CD4-positive, alpha-beta memory T cell (primary cell): ENCODE results near the gene PRAC1. TPM values are rescaled to one million over a fixed set of nuclear protein-coding genes. Genes with fewer than 3 reads are reported as not detected.

Source experiments
- CTCF ChIA-PET: fragments of 350-600 bp; sonication (Branson Sonifier 250); formaldehyde crosslinking; loops from one replicate; lab custom pipeline; 2021; ENCODE audit warnings: inconsistent platforms; ENCODE audit not compliant: partially characterized antibody; lab: Charles Lee
- POLR2A ChIA-PET: fragments of 350-600 bp; sonication (Branson Sonifier 250); formaldehyde crosslinking; loops from one replicate; lab custom pipeline; 2021; ENCODE audit not compliant: partially characterized antibody; lab: Charles Lee
- DNase-seq, 5 donors: peaks; one replicate each; pipeline versions ENCODE4 v3.0.0 to v3.0.0-alpha.2; 2020 to 2022; ENCODE audit warnings: mixed read lengths in 1 of 5
- H3K27ac ChIP-seq: one replicate; pipeline ENCODE4 v1.7.0; 2013; ENCODE audit warnings: low read depth, low read length
- H3K27me3 ChIP-seq: 2 replicates; pipeline ENCODE4 v1.7.0; 2013; ENCODE audit warnings: mild to moderate bottlenecking, low read length, moderate library complexity; ENCODE audit not compliant: insufficient read depth
- H3K36me3 ChIP-seq: 2 replicates; pipeline ENCODE4 v1.7.0; 2013; ENCODE audit warnings: mild to moderate bottlenecking, low read length, moderate library complexity; ENCODE audit not compliant: insufficient read depth
- H3K4me1 ChIP-seq: 2 replicates; pipeline ENCODE4 v1.7.0; 2013; ENCODE audit warnings: mild to moderate bottlenecking, low read length, moderate library complexity; ENCODE audit not compliant: insufficient read depth
- H3K4me3 ChIP-seq, 2 donors: one replicate each; pipeline ENCODE4 v1.7.0; 2013; ENCODE audit warnings: low read length in 2 of 2, mild to moderate bottlenecking in 1 of 2
- H3K9me3 ChIP-seq, 2 donors: one replicate each; pipeline ENCODE4 v1.7.0; 2013; ENCODE audit warnings: low read length in 2 of 2, control low read depth in 1 of 2; ENCODE audit not compliant: control insufficient read depth in 1 of 2
- H3K27ac Mint-ChIP-seq, 7 donors: one replicate each; pipeline ENCODE4 v1.8.0; 2020 to 2021; ENCODE audit warnings: mixed read lengths in 7 of 7, mild to moderate bottlenecking in 6 of 7, inconsistent platforms in 3 of 7, moderate library complexity in 3 of 7
- H3K27me3 Mint-ChIP-seq, 2 donors: one replicate each; pipeline ENCODE4 v1.8.0; 2020 to 2021; ENCODE audit warnings: mixed read lengths in 2 of 2
- H3K36me3 Mint-ChIP-seq, 2 donors: one replicate each; pipeline ENCODE4 v1.8.0; 2020 to 2021; ENCODE audit warnings: mixed read lengths in 2 of 2, inconsistent platforms in 1 of 2, mild to moderate bottlenecking in 1 of 2
- H3K4me1 Mint-ChIP-seq, 4 donors: one replicate each; pipeline ENCODE4 v1.8.0; 2020 to 2021; ENCODE audit warnings: mixed read lengths in 4 of 4, mild to moderate bottlenecking in 1 of 4
- H3K4me3 Mint-ChIP-seq, 8 donors: one replicate each; pipeline ENCODE4 v1.8.0; 2020 to 2021; ENCODE audit warnings: mixed read lengths in 8 of 8, mild to moderate bottlenecking in 7 of 8, moderate library complexity in 6 of 8, inconsistent platforms in 3 of 8
- H3K9me3 Mint-ChIP-seq, 8 donors: one replicate each; pipeline ENCODE4 v1.8.0; 2020 to 2021; ENCODE audit warnings: mixed read lengths in 8 of 8, mild to moderate bottlenecking in 5 of 8, inconsistent platforms in 3 of 8, moderate library complexity in 1 of 8
- intact Hi-C: fragments of 100-400 bp; cut with micrococcal nuclease; formaldehyde crosslinking; loops from one replicate; pipeline ENCODE4 v1.15.1; 2023
- polyA plus RNA-seq, 2 donors: library from polyadenylated mRNA; unstranded; fragments of 300-500 nt; fragmentation: Illumina TruSeq; gene quantifications; one replicate each; pipeline ENCODE4 v1.2.3, GENCODE V29; 2021
- total RNA-seq, 2 experiments: library from RNA; stranded (reverse); gene quantifications; one replicate each; pipeline ENCODE4 v1.2.3, GENCODE V29; 2021

The PRAC1 gene
- total and polyA plus RNA-seq, 4 experiments from 2014 or later: not detected

- peaks cover 85% of the 10 kb centered on the region for H3K27me3 ChIP-seq
- DNase-seq: no peak
- POLR2A ChIA-PET: interaction anchor here (2.5 kb wide), 1 partner anchor 23 kb away, joined by 8 read pairs; no protein-coding TSS in a partner anchor
- H3K36me3 ChIP-seq: no peaks in the 10 kb centered on the region
- peaks cover 12% of the 10 kb centered on the region for H3K4me1 ChIP-seq
- peak overlapping the region in 1 of 7 donors; percentile 67 for H3K27ac Mint-ChIP-seq
- H3K4me3 ChIP-seq: no peak overlapping the region
- H3K27me3 Mint-ChIP-seq: peaks cover 70 to 72% of the 10 kb centered on the region in 2 donors
- H3K27ac ChIP-seq: no peak overlapping the region
- CTCF ChIA-PET: interaction anchor here (0.9 to 1.1 kb wide), 2 partner anchors 22 kb away, joined by 3 read pairs; no protein-coding TSS in a partner anchor
- peaks cover 11 to 17% (median 14%) of the 10 kb centered on the region in 4 donors for H3K4me1 Mint-ChIP-seq
- H3K36me3 Mint-ChIP-seq: no peaks in the 10 kb centered on the region
- peak overlapping the region in 1 of 8 donors; percentile 72 for H3K4me3 Mint-ChIP-seq
- H3K9me3 Mint-ChIP-seq: peaks cover 0 to 15% (median 4%) of the 10 kb centered on the region in 8 donors
- intact Hi-C loops: no loop called here
- H3K9me3 ChIP-seq: no peaks in the 10 kb centered on the region
Observed at GRCh38 chr17:48746916-48747444, 24.7 kb upstream of the PRAC1 start.

DNA sequence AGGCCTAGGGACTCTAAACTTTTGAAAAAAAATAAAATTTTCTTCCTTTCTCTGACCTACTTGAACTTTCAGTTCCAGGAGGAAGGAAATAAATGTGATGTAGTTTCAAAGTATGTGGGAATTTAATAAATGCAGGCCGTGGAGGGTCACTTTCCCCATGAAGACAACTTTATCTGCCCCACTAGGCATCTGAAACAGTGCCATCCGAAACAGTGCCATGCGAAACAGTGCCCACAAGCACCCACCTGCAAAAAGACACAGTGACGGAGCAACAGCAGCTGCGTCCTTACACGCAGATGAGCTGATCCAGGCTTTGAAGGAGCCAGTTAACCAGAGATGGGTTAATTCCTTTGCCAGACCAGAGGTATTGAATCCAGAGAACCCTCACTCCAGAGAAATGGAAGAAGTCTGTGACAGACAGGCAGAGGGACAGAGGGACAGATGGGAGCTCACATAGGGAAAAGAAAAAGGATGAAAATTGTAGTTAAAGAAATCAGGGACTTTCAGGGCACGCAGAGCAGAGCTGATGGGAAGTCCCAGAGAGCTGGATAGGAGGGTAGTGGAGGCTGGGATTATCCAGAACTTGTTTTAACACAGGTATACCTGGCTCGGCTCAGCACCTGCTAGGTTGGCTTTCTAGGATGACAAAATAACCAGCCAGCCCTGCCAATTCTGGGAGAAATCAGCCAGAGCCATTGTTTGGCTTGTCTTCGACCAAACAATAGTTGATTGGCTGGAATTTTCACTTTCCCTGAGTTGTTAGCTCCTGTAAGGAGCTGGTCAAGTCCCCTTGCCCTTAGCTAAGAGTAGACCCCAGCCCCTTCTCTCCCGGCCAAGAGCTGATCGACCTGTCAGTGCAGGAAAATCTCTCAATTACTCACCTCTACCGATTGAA lies 23.3 kb upstream of the PRAC1 start:
- H3K4me1 Mint-ChIP-seq: peaks cover 8 to 15% (median 10%) of the 10 kb centered on the region in 4 donors
- H3K9me3 Mint-ChIP-seq: peaks cover 0 to 15% (median 4%) of the 10 kb centered on the region in 8 donors
- ChIA-PET CTCF (interaction anchor here (1.7 kb wide), 1 partner anchor 22 kb away, joined by 8 read pairs; the partner anchor contains the start of gene PRAC2), POLR2A (interaction anchor here (1.4 to 2.5 kb wide), 2 partner anchors 10 to 22 kb away, joined by 5 to 8 read pairs; no protein-coding TSS in a partner anchor)
- no peak overlapping the region for H3K4me3 ChIP-seq
- H3K9me3 ChIP-seq: no peaks in the 10 kb centered on the region
- H3K36me3 Mint-ChIP-seq: no peaks in the 10 kb centered on the region
- H3K27me3 Mint-ChIP-seq: peaks cover 66 to 70% of the 10 kb centered on the region in 2 donors
- no peaks in the 10 kb centered on the region for H3K36me3 ChIP-seq
- intact Hi-C loops: no loop called here
- DNase-seq: no peak
- H3K4me1 ChIP-seq: peaks cover 12% of the 10 kb centered on the region
- H3K27ac ChIP-seq: no peak overlapping the region
- H3K27me3 ChIP-seq: peaks cover 81% of the 10 kb centered on the region
- H3K27ac Mint-ChIP-seq: peak overlapping the region in 3 of 7 donors; percentile 35 to 67 (median 36)
- peak overlapping the region in 2 of 8 donors; percentile 28 to 72 for H3K4me3 Mint-ChIP-seq

- POLR2A ChIA-PET: no interaction called here
- no peak overlapping the region for H3K27ac Mint-ChIP-seq
- no peaks in the 10 kb centered on the region for H3K36me3 ChIP-seq
- peaks cover 9% of the 10 kb centered on the region for H3K4me1 ChIP-seq
- H3K27me3 ChIP-seq: peaks cover 62% of the 10 kb centered on the region
- H3K9me3 ChIP-seq: no peaks in the 10 kb centered on the region
- CTCF ChIA-PET: no interaction called here
- H3K27ac ChIP-seq: no peak overlapping the region
- no peak for DNase-seq
- peaks cover 71 to 79% of the 10 kb centered on the region in 2 donors for H3K27me3 Mint-ChIP-seq
- H3K36me3 Mint-ChIP-seq: no peaks in the 10 kb centered on the region
- no peak overlapping the region for H3K4me3 ChIP-seq
- H3K4me3 Mint-ChIP-seq: no peak overlapping the region
- peaks cover 6 to 12% (median 8%) of the 10 kb centered on the region in 4 donors for H3K4me1 Mint-ChIP-seq
- intact Hi-C loops: no loop called here
- peaks cover 0 to 6% (median 0%) of the 10 kb centered on the region in 8 donors for H3K9me3 Mint-ChIP-seq
Observed at GRCh38 chr17:48740537-48740936, 18.2 kb upstream of the PRAC1 start.

DNA sequence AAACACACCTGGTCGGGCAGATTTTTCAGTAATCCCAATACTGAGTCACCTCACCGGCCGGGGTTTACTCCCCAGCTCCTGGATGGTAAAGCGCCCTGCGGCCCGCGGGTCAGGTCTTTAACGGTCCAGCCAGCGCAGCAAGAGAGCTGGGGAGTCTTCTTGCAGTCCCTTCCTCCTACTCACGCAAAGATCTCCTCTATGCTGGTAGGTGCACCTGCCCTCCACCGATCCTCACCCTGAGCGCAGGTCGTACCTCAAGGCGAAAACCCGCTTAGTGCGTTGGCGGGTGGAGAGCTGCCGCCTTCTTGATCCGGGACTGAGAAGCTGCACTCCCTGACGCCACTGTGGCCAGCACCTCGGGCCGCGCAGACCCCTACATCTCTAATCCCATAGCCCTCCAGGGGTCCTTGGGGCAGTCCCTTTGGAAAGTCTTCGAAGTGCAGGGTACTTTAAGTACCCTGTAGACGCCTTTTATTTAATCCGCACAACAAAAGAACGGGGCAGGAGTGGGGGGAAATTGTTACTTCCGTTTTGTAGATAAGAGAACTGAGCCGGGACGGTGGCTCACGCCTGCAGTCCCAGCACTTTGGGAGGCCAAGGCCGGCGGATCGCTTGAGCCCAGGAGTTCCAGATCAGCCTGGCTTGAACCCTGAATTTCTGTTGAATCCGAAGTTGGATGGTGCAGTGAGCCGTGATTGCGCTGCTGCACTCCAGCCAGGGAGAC lies 16.6 kb upstream of the PRAC1 start:
- CTCF ChIA-PET: interaction anchor here (1.1 to 1.2 kb wide), 2 partner anchors 50 to 61 kb away, joined by 3 to 4 read pairs; no protein-coding TSS in a partner anchor
- H3K4me3 Mint-ChIP-seq: peak overlapping the region in 7 of 8 donors; percentile 53 to 73 (median 62)
- intact Hi-C loops: no loop called here
- H3K9me3 Mint-ChIP-seq: peaks cover 0 to 6% (median 0%) of the 10 kb centered on the region in 8 donors
- no peak overlapping the region for H3K27ac ChIP-seq
- H3K36me3 Mint-ChIP-seq: no peaks in the 10 kb centered on the region
- H3K27me3 Mint-ChIP-seq: peaks cover 70 to 82% of the 10 kb centered on the region in 2 donors
- H3K4me1 ChIP-seq: peaks cover 9% of the 10 kb centered on the region
- peaks cover 64% of the 10 kb centered on the region for H3K27me3 ChIP-seq
- peaks cover 5 to 15% (median 10%) of the 10 kb centered on the region in 4 donors for H3K4me1 Mint-ChIP-seq
- no peak overlapping the region for H3K4me3 ChIP-seq
- DNase-seq: no peak
- H3K36me3 ChIP-seq: no peaks in the 10 kb centered on the region
- peak overlapping the region in 1 of 7 donors; percentile 40 for H3K27ac Mint-ChIP-seq
- no peaks in the 10 kb centered on the region for H3K9me3 ChIP-seq
- POLR2A ChIA-PET: interaction anchor here (0.6 kb wide), 1 partner anchor 683 kb away, joined by 3 read pairs; no protein-coding TSS in a partner anchor

DNA sequence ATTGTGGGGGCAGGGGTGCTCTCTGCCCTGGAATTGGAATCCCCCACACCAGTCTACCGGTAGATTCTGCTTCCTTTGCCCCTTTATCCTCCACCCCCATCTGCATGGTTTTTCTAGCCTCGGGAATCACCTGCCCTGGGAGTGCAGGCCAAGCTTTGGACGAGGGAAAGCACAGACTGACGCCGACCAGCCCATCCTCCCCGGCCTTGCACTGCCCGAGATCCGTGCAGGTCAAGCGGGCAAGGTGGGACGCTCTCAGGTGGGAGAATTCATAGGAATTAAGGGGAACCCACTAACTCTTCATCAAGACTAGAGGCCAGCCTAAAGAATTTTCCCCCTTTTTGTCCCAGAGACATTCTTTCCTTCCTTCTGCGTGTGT lies 16.1 kb upstream of the PRAC1 start:
- intact Hi-C loops: no loop called here
- H3K4me1 ChIP-seq: peaks cover 12% of the 10 kb centered on the region
- DNase-seq: no peak
- H3K9me3 ChIP-seq: no peaks in the 10 kb centered on the region
- peaks cover 0 to 6% (median 0%) of the 10 kb centered on the region in 8 donors for H3K9me3 Mint-ChIP-seq
- POLR2A ChIA-PET: no interaction called here
- peak overlapping the region in 3 of 8 donors; percentile 18 to 35 (median 33) for H3K4me3 Mint-ChIP-seq
- no peaks in the 10 kb centered on the region for H3K36me3 ChIP-seq
- H3K27me3 ChIP-seq: peaks cover 69% of the 10 kb centered on the region
- H3K4me1 Mint-ChIP-seq: peaks cover 9 to 21% (median 15%) of the 10 kb centered on the region in 4 donors
- no peak overlapping the region for H3K27ac ChIP-seq
- peak overlapping the region in 1 of 7 donors; percentile 18 for H3K27ac Mint-ChIP-seq
- CTCF ChIA-PET: interaction anchor here (1.2 to 1.4 kb wide), 2 partner anchors 51 to 66 kb away, joined by 4 to 6 read pairs; no protein-coding TSS in a partner anchor
- H3K4me3 ChIP-seq: no peak overlapping the region
- peaks cover 70 to 82% of the 10 kb centered on the region in 2 donors for H3K27me3 Mint-ChIP-seq
- H3K36me3 Mint-ChIP-seq: no peaks in the 10 kb centered on the region

DNA sequence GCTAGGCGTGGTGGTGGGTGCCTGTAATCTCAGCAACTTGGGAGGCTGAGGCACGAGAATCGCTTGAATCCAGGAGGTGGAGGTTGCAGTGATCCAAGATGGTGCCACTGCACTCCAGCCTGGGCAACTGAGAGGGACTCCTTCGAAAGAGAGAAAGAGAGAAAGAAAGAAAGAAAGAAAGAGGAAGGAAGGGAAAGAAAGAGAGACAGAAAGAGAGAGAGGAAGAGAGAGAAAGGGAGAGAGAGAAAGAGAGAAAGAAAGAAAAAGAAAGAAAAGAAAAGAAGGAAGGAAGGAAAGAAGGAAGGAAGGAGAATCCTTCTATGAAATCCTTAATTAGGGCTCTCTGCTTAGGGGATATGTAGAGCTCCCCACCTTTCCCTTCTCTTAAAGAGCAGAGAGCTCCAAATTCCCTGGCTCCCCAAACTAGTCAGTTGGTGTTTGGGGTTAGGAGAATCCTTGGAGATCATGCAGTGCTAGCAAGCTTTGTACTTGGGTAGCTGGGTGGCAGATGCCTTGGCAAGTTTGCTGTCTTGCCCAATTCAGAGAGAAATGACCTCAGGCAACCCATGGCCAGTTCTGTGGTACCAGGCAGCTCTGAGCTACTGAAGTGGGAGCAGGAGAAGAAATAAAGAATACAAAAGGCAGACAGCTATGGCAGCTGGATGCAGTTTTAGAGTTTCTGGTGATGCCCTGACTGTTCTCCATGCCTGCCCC lies 15.2 kb upstream of the PRAC1 start:
- Mint-ChIP-seq H3K9me3 (peaks cover 0 to 7% (median 0%) of the 10 kb centered on the region in 8 donors), H3K4me1 (peaks cover 10 to 30% (median 19%) of the 10 kb centered on the region in 4 donors), H3K27me3 (peaks cover 68 to 80% of the 10 kb centered on the region in 2 donors), H3K27ac (peak overlapping the region in 1 of 7 donors; percentile 47), H3K4me3 (no peak overlapping the region), H3K36me3 (no peaks in the 10 kb centered on the region)
- Histone ChIP-seq H3K4me1 (peaks cover 19% of the 10 kb centered on the region), H3K27me3 (peaks cover 71% of the 10 kb centered on the region), H3K9me3 (no peaks in the 10 kb centered on the region), H3K27ac (no peak overlapping the region), H3K36me3 (no peaks in the 10 kb centered on the region), H3K4me3 (no peak overlapping the region)
- intact Hi-C loops: no loop called here
- DNase-seq: no peak
- ChIA-PET CTCF (interaction anchor here (1.0 to 1.4 kb wide), 3 partner anchors 13 to 141 kb away, joined by 3 to 6 read pairs (median 5); no protein-coding TSS in a partner anchor), POLR2A (interaction anchor here (0.7 kb wide), 1 partner anchor 10 kb away, joined by 3 read pairs; no protein-coding TSS in a partner anchor)
